ENCODE data around the gene STX8.

STX8 gene

GRCh38 chr17:9206410-9206703, 369.3 kb downstream of the STX8 start:
- TF ChIP-seq ZFX (IDR thresholded peaks at IDR 0.05; ENCODE audit: borderline replicate concordance) = no peak
- no peak for TF ChIP-seq CTCF (IDR thresholded peaks at IDR 0.05)
- H3K27ac ChIP-seq = no peak overlapping the region

GRCh38 chr17:9205520-9206409, 369.9 kb downstream of the STX8 start:
- TF ChIP-seq ZFX (IDR thresholded peaks at IDR 0.05; ENCODE audit: borderline replicate concordance) = no peak
- H3K27ac ChIP-seq = no peak overlapping the region

GRCh38 chr17:9204637-9205329, 370.8 kb downstream of the STX8 start:
- no peak overlapping the region for H3K27ac ChIP-seq
- TF ChIP-seq CTCF (IDR thresholded peaks at IDR 0.05) (no peak), ZFX (IDR thresholded peaks at IDR 0.05; ENCODE audit: borderline replicate concordance) (no peak)

GRCh38 chr17:9203771-9204425, 371.7 kb downstream of the STX8 start:
- no peak overlapping the region for H3K27ac ChIP-seq

GRCh38 chr17:9202532-9202931, 373.1 kb downstream of the STX8 start:
- TF ChIP-seq ZFX (IDR thresholded peaks at IDR 0.05; ENCODE audit: borderline replicate concordance) (no peak), CTCF (IDR thresholded peaks at IDR 0.05) (no peak)

More at GRCh38 chr17:9203771-9204425, 371.7 kb downstream of the STX8 start:
- TF ChIP-seq CTCF (IDR thresholded peaks at IDR 0.05) (no peak), ZFX (IDR thresholded peaks at IDR 0.05; ENCODE audit: borderline replicate concordance) (no peak)

GRCh38 chr17:9200699-9201359, 374.8 kb downstream of the STX8 start:
- no peak for TF ChIP-seq ZFX (IDR thresholded peaks at IDR 0.05; ENCODE audit: borderline replicate concordance)

More at GRCh38 chr17:9202532-9202931, 373.1 kb downstream of the STX8 start:
- no peak overlapping the region for H3K27ac ChIP-seq

More at GRCh38 chr17:9200699-9201359, 374.8 kb downstream of the STX8 start:
- H3K27ac ChIP-seq = no peak overlapping the region

Data from 22Rv1 (cell line).